WTC11 (cell line): ENCODE measurements around the gene PTPRN2. TPM values are rescaled to one million over a fixed set of nuclear protein-coding genes. Genes with fewer than 3 reads are reported as not detected.

ENCODE experiments used
- ATAC-seq: fragments of 200-7000 bp; cut with Tn5 transposase; 2 replicates; pipeline ENCODE4 v1.10.0; 2021; ENCODE audit warnings: mild to moderate bottlenecking, moderate library complexity
- CTCF ChIA-PET: fragments of 300-600 bp; sonication (Branson Sonifier 250); formaldehyde crosslinking; loops from one replicate; lab custom pipeline; 2021; ENCODE audit warnings: antibody characterized with exemption; lab: Charles Lee
- POLR2A ChIA-PET: fragments of 350-600 bp; sonication (Branson Sonifier 250); formaldehyde crosslinking; loops from one replicate; lab custom pipeline; 2021; ENCODE audit warnings: antibody characterized with exemption; lab: Charles Lee
- DNase-seq: peaks from one replicate; pipeline ENCODE4 v3.0.0; 2021; ENCODE audit warnings: low spot score
- H3K27ac Mint-ChIP-seq: 2 replicates; pipeline ENCODE4 v1.8.0; 2021; ENCODE audit warnings: mixed read lengths
- H3K27me3 Mint-ChIP-seq: 2 replicates; pipeline ENCODE4 v1.8.0; 2021; ENCODE audit warnings: low read depth, mild to moderate bottlenecking, moderate library complexity, mixed read lengths
- H3K36me3 Mint-ChIP-seq: 2 replicates; pipeline ENCODE4 v1.8.0; 2021; ENCODE audit warnings: mixed read lengths
- H3K4me1 Mint-ChIP-seq: 2 replicates; pipeline ENCODE4 v1.8.0; 2022; ENCODE audit warnings: mixed read lengths
- H3K4me3 Mint-ChIP-seq: 2 replicates; pipeline ENCODE4 v1.8.0; 2021; ENCODE audit warnings: mild to moderate bottlenecking, moderate library complexity, mixed read lengths
- H3K9me3 Mint-ChIP-seq: 2 replicates; pipeline ENCODE4 v1.8.0; 2021; ENCODE audit warnings: mixed read lengths
- ATF1 ChIP-seq: sonication (generic); formaldehyde crosslinking; IDR thresholded peaks from 2 replicates; pipeline ENCODE4 v1.8.1; 2023; ENCODE audit warnings: mild to moderate bottlenecking, moderate library complexity, missing genetic modification reagents
- GABPB1 ChIP-seq: sonication (generic); formaldehyde crosslinking; IDR thresholded peaks from 2 replicates; pipeline ENCODE4 v1.8.1; 2023; ENCODE audit warnings: mild to moderate bottlenecking, missing genetic modification reagents
- GRHL2 ChIP-seq: fragments of 250-450 bp; sonication (Bioruptor Pico); IDR thresholded peaks from 2 replicates; pipeline ENCODE4 v1.8.0; 2022; ENCODE audit warnings: mild to moderate bottlenecking, moderate library complexity; ENCODE audit not compliant: insufficient replicate concordance, severe bottlenecking
- NR2C2 ChIP-seq: sonication (generic); formaldehyde crosslinking; IDR thresholded peaks from 2 replicates; pipeline ENCODE4 v1.8.0; 2022; ENCODE audit warnings: mild to moderate bottlenecking, missing genetic modification reagents
- OVOL2 ChIP-seq: fragments of 250-450 bp; sonication (Bioruptor Pico); IDR thresholded peaks from 2 replicates; pipeline ENCODE4 v1.9.0; 2021; ENCODE audit warnings: mild to moderate bottlenecking, borderline replicate concordance
- RELA ChIP-seq: sonication (generic); formaldehyde crosslinking; IDR thresholded peaks from 2 replicates; pipeline ENCODE4 v1.8.1; 2022; ENCODE audit warnings: missing genetic modification reagents, mild to moderate bottlenecking, borderline replicate concordance
- SP1 ChIP-seq: sonication (generic); formaldehyde crosslinking; conservative IDR thresholded peaks from 2 replicates; pipeline ENCODE4 v1.8.1; 2022; ENCODE audit warnings: missing genetic modification reagents
- TCF7 ChIP-seq: sonication (generic); formaldehyde crosslinking; IDR thresholded peaks from 2 replicates; pipeline ENCODE4 v1.8.0; 2022; ENCODE audit warnings: mild to moderate bottlenecking, low read depth, missing genetic modification reagents, moderate library complexity
- total RNA-seq: library from RNA; stranded (reverse); gene quantifications from 3 replicates; pipeline ENCODE4 v1.2.3, GENCODE V29; 2021
- TF ChIP-seq, protein P1 (sequence below): sonication (generic); formaldehyde crosslinking; IDR thresholded peaks from 2 replicates; pipeline ENCODE4 v1.8.0; 2022; ENCODE audit warnings: missing genetic modification reagents
- TF ChIP-seq, protein P2 (sequence below): sonication (generic); formaldehyde crosslinking; IDR thresholded peaks from 2 replicates; pipeline ENCODE4 v1.8.1; 2023; ENCODE audit warnings: mild to moderate bottlenecking, moderate library complexity, missing genetic modification reagents
- TF ChIP-seq, protein P3 (sequence below): sonication (generic); formaldehyde crosslinking; IDR thresholded peaks from 2 replicates; pipeline ENCODE4 v1.8.1; 2023; ENCODE audit warnings: mild to moderate bottlenecking, missing genetic modification reagents, borderline replicate concordance
- TF ChIP-seq, protein P4 (sequence below): sonication (generic); formaldehyde crosslinking; IDR thresholded peaks from 2 replicates; pipeline ENCODE4 v1.8.0; 2023; ENCODE audit warnings: mild to moderate bottlenecking, missing genetic modification reagents
- TF ChIP-seq, protein P5 (sequence below): sonication (generic); formaldehyde crosslinking; conservative IDR thresholded peaks from 2 replicates; pipeline ENCODE4 v1.8.1; 2023; ENCODE audit warnings: mild to moderate bottlenecking, low read depth, missing genetic modification reagents, moderate library complexity
- TF ChIP-seq, protein P6 (sequence below): fragments of 250-450 bp; sonication (Bioruptor Pico); IDR thresholded peaks from 2 replicates; pipeline ENCODE4 v1.9.0; 2021; ENCODE audit warnings: mild to moderate bottlenecking

The PTPRN2 gene
- total RNA-seq, 1 experiment from 2014 or later = 4.7 TPM

DNA sequence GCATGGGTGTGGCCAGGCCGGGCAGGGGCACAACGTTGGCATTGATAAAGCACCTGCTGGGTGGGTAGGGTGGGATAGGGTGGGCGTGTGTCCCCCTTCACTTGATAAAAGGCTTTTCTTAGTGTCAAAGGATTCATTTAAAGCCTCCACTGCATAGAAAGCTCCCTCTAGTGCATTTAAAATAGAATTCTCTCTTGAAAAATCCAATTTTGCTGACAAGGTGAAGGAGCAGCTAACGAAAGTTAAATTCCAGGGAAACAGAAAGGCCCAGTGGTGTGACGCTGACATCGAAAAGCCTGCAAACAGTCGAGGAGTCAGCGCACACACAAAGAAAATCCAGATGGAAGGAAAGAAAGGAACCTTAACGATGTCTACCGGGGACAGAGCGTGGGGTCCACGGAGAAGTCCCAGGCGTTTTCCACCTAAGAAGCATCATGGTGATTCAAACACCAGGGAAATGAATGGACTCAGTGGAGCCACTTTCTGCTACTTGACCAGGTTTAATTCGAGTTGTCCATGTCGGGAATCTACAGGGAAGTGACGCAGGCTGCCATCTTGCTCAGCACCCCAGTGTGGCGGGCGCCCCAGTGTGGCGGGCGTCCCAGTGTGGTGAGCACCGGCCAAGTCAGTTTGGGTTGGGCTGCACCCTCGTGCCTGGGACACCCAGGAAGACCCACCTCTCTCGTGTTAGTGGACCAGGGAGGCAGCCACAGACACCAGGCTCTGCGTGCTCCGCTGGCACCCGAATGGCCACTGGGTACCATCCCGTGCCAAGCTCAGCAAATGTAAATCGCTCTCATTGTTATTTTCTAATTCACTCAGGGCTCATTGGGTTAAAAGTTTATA, 1033.0 kb downstream of the PTPRN2 start (continued):
- TF ChIP-seq, protein P1, sequence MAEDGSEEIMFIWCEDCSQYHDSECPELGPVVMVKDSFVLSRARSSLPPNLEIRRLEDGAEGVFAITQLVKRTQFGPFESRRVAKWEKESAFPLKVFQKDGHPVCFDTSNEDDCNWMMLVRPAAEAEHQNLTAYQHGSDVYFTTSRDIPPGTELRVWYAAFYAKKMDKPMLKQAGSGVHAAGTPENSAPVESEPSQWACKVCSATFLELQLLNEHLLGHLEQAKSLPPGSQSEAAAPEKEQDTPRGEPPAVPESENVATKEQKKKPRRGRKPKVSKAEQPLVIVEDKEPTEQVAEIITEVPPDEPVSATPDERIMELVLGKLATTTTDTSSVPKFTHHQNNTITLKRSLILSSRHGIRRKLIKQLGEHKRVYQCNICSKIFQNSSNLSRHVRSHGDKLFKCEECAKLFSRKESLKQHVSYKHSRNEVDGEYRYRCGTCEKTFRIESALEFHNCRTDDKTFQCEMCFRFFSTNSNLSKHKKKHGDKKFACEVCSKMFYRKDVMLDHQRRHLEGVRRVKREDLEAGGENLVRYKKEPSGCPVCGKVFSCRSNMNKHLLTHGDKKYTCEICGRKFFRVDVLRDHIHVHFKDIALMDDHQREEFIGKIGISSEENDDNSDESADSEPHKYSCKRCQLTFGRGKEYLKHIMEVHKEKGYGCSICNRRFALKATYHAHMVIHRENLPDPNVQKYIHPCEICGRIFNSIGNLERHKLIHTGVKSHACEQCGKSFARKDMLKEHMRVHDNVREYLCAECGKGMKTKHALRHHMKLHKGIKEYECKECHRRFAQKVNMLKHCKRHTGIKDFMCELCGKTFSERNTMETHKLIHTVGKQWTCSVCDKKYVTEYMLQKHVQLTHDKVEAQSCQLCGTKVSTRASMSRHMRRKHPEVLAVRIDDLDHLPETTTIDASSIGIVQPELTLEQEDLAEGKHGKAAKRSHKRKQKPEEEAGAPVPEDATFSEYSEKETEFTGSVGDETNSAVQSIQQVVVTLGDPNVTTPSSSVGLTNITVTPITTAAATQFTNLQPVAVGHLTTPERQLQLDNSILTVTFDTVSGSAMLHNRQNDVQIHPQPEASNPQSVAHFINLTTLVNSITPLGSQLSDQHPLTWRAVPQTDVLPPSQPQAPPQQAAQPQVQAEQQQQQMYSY (CRISPR knock-in tag) = no peak

DNA sequence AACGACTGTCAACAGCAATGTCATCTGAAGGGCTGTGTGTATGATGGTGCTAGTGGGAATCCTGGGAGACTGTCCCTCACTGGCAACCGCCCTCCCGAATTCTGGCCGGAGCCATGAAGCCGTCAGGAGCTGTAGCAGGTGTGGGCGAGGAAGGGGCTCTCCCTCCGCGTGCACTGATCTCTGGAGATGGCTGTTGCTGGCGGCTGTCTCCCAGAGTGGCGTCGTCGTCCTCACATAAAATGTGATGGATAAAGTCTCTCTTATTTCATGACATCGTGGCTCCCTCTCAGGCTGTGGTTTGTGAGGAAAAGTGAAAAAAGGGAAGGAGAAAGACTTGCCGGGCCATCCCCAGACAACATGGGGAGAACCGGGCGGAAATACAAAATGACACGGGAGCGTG, 1034.4 kb downstream of the PTPRN2 start:
- Mint-ChIP-seq H3K9me3 (no peaks in the 10 kb centered on the region), H3K36me3 (no peaks in the 10 kb centered on the region), H3K4me3 (no peak overlapping the region), H3K27ac (no peak overlapping the region), H3K4me1 (no peaks in the 10 kb centered on the region), H3K27me3 (no peaks in the 10 kb centered on the region)
- CTCF ChIA-PET = no interaction called here
- POLR2A ChIA-PET = no interaction called here
- TF ChIP-seq TCF7 (CRISPR knock-in tag) (no peak), SP1 (CRISPR knock-in tag) (no peak), RELA (CRISPR knock-in tag) (no peak), GRHL2 (CRISPR knock-in tag) (no peak), GABPB1 (CRISPR knock-in tag) (no peak), OVOL2 (CRISPR knock-in tag) (no peak), ATF1 (CRISPR knock-in tag) (no peak), NR2C2 (CRISPR knock-in tag) (no peak)
- TF ChIP-seq, protein P2, sequence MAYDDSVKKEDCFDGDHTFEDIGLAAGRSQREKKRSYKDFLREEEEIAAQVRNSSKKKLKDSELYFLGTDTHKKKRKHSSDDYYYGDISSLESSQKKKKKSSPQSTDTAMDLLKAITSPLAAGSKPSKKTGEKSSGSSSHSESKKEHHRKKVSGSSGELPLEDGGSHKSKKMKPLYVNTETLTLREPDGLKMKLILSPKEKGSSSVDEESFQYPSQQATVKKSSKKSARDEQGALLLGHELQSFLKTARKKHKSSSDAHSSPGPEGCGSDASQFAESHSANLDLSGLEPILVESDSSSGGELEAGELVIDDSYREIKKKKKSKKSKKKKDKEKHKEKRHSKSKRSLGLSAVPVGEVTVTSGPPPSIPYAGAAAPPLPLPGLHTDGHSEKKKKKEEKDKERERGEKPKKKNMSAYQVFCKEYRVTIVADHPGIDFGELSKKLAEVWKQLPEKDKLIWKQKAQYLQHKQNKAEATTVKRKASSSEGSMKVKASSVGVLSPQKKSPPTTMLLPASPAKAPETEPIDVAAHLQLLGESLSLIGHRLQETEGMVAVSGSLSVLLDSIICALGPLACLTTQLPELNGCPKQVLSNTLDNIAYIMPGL (CRISPR knock-in tag) = no peak
- TF ChIP-seq, protein P3, sequence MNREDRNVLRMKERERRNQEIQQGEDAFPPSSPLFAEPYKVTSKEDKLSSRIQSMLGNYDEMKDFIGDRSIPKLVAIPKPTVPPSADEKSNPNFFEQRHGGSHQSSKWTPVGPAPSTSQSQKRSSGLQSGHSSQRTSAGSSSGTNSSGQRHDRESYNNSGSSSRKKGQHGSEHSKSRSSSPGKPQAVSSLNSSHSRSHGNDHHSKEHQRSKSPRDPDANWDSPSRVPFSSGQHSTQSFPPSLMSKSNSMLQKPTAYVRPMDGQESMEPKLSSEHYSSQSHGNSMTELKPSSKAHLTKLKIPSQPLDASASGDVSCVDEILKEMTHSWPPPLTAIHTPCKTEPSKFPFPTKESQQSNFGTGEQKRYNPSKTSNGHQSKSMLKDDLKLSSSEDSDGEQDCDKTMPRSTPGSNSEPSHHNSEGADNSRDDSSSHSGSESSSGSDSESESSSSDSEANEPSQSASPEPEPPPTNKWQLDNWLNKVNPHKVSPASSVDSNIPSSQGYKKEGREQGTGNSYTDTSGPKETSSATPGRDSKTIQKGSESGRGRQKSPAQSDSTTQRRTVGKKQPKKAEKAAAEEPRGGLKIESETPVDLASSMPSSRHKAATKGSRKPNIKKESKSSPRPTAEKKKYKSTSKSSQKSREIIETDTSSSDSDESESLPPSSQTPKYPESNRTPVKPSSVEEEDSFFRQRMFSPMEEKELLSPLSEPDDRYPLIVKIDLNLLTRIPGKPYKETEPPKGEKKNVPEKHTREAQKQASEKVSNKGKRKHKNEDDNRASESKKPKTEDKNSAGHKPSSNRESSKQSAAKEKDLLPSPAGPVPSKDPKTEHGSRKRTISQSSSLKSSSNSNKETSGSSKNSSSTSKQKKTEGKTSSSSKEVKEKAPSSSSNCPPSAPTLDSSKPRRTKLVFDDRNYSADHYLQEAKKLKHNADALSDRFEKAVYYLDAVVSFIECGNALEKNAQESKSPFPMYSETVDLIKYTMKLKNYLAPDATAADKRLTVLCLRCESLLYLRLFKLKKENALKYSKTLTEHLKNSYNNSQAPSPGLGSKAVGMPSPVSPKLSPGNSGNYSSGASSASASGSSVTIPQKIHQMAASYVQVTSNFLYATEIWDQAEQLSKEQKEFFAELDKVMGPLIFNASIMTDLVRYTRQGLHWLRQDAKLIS (CRISPR knock-in tag) = no peak
- TF ChIP-seq, protein P4, sequence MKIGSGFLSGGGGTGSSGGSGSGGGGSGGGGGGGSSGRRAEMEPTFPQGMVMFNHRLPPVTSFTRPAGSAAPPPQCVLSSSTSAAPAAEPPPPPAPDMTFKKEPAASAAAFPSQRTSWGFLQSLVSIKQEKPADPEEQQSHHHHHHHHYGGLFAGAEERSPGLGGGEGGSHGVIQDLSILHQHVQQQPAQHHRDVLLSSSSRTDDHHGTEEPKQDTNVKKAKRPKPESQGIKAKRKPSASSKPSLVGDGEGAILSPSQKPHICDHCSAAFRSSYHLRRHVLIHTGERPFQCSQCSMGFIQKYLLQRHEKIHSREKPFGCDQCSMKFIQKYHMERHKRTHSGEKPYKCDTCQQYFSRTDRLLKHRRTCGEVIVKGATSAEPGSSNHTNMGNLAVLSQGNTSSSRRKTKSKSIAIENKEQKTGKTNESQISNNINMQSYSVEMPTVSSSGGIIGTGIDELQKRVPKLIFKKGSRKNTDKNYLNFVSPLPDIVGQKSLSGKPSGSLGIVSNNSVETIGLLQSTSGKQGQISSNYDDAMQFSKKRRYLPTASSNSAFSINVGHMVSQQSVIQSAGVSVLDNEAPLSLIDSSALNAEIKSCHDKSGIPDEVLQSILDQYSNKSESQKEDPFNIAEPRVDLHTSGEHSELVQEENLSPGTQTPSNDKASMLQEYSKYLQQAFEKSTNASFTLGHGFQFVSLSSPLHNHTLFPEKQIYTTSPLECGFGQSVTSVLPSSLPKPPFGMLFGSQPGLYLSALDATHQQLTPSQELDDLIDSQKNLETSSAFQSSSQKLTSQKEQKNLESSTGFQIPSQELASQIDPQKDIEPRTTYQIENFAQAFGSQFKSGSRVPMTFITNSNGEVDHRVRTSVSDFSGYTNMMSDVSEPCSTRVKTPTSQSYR (CRISPR knock-in tag) = no peak
- TF ChIP-seq, protein P5, sequence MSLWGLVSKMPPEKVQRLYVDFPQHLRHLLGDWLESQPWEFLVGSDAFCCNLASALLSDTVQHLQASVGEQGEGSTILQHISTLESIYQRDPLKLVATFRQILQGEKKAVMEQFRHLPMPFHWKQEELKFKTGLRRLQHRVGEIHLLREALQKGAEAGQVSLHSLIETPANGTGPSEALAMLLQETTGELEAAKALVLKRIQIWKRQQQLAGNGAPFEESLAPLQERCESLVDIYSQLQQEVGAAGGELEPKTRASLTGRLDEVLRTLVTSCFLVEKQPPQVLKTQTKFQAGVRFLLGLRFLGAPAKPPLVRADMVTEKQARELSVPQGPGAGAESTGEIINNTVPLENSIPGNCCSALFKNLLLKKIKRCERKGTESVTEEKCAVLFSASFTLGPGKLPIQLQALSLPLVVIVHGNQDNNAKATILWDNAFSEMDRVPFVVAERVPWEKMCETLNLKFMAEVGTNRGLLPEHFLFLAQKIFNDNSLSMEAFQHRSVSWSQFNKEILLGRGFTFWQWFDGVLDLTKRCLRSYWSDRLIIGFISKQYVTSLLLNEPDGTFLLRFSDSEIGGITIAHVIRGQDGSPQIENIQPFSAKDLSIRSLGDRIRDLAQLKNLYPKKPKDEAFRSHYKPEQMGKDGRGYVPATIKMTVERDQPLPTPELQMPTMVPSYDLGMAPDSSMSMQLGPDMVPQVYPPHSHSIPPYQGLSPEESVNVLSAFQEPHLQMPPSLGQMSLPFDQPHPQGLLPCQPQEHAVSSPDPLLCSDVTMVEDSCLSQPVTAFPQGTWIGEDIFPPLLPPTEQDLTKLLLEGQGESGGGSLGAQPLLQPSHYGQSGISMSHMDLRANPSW (CRISPR knock-in tag) = no peak
- TF ChIP-seq, protein P6, sequence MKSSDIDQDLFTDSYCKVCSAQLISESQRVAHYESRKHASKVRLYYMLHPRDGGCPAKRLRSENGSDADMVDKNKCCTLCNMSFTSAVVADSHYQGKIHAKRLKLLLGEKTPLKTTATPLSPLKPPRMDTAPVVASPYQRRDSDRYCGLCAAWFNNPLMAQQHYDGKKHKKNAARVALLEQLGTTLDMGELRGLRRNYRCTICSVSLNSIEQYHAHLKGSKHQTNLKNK = no peak
- ATAC-seq = no peak
- DNase-seq = peak; percentile 9
